Smooth muscle cell (in vitro differentiated cells): ENCODE data around the gene PCDHGA1. TPM values are rescaled to one million over a fixed set of nuclear protein-coding genes. Genes with fewer than 3 reads are reported as not detected.

Experiments
- DNase-seq: peaks from one replicate; lab custom pipeline; 2025; ENCODE audit not compliant: unreplicated experiment; lab: John Stamatoyannopoulos, UW
- H2AFZ ChIP-seq: fragments of 200-600 bp; sonication (generic); 2 replicates; pipeline ENCODE4 v1.6.0; 2016; ENCODE audit warnings: antibody characterized with exemption, low read depth, mild to moderate bottlenecking
- H3F3A ChIP-seq: fragments of 200-600 bp; sonication (generic); 2 replicates; pipeline ENCODE4 v1.6.0; 2017; ENCODE audit warnings: antibody characterized with exemption, low read depth
- H3K27ac ChIP-seq: fragments of 200-600 bp; sonication (generic); 2 replicates; pipeline ENCODE4 v1.5.1; 2016; ENCODE audit warnings: low read depth, mild to moderate bottlenecking
- H3K27me3 ChIP-seq: fragments of 200-600 bp; sonication (generic); 2 replicates; pipeline ENCODE4 v1.6.1; 2016; ENCODE audit warnings: low read depth, mild to moderate bottlenecking
- H3K36me3 ChIP-seq: fragments of 200-600 bp; sonication (generic); 2 replicates; pipeline ENCODE4 v1.5.1; 2016; ENCODE audit warnings: low read depth
- H3K4me1 ChIP-seq: fragments of 200-600 bp; sonication (generic); 2 replicates; pipeline ENCODE4 v1.5.1; 2016; ENCODE audit warnings: low read depth
- H3K4me2 ChIP-seq: fragments of 200-600 bp; sonication (generic); 2 replicates; pipeline ENCODE4 v1.6.0; 2016; ENCODE audit warnings: mild to moderate bottlenecking
- H3K4me3 ChIP-seq: fragments of 200-600 bp; sonication (generic); 2 replicates; pipeline ENCODE4 v1.5.1; 2016; ENCODE audit warnings: mild to moderate bottlenecking
- H3K79me2 ChIP-seq: fragments of 200-600 bp; sonication (generic); 2 replicates; pipeline ENCODE4 v1.6.0; 2016; ENCODE audit warnings: low read depth, mild to moderate bottlenecking
- H3K9ac ChIP-seq: fragments of 200-600 bp; sonication (generic); 2 replicates; pipeline ENCODE4 v1.6.0; 2016; ENCODE audit warnings: low read depth
- H3K9me3 ChIP-seq: fragments of 200-600 bp; sonication (generic); replicated peaks from 2 replicates; pipeline ENCODE4 v1.5.1; 2016; ENCODE audit warnings: low read depth
- H4K20me1 ChIP-seq: fragments of 200-600 bp; sonication (generic); 2 replicates; pipeline ENCODE4 v1.6.0; 2016; ENCODE audit warnings: low read depth
- CTCF ChIP-seq: fragments of 200-600 bp; sonication (generic); IDR thresholded peaks from 2 replicates; pipeline ENCODE4 v1.5.1; 2017; ENCODE audit warnings: borderline replicate concordance, mild to moderate bottlenecking, antibody characterized with exemption; ENCODE audit not compliant: insufficient read depth, poor library complexity, severe bottlenecking
- WGBS: methylation state at CpG from one replicate; pipeline ENCODE4 v1.1.7; 2016; ENCODE audit warnings: low lambda C conversion rate; 5-methylcytosine and 5-hydroxymethylcytosine counted together
- polyA plus RNA-seq: library from polyadenylated mRNA; unstranded; fragments of >200 nt; fragmentation: Nextera tagmentation; extraction: Ambion mirVana; gene quantifications from 2 replicates; pipeline ENCODE4 v1.2.1, GENCODE V29; 2016
- total RNA-seq: library from RNA; depleted of rRNA; stranded (reverse); fragments of >200 nt; gene quantifications from 2 replicates; pipeline ENCODE4 v1.2.3, GENCODE V29; 2014

Gene PCDHGA1
- total and polyA plus RNA-seq, 2 experiments from 2014 or later, result 0.05 to 0.63 TPM

DNA sequence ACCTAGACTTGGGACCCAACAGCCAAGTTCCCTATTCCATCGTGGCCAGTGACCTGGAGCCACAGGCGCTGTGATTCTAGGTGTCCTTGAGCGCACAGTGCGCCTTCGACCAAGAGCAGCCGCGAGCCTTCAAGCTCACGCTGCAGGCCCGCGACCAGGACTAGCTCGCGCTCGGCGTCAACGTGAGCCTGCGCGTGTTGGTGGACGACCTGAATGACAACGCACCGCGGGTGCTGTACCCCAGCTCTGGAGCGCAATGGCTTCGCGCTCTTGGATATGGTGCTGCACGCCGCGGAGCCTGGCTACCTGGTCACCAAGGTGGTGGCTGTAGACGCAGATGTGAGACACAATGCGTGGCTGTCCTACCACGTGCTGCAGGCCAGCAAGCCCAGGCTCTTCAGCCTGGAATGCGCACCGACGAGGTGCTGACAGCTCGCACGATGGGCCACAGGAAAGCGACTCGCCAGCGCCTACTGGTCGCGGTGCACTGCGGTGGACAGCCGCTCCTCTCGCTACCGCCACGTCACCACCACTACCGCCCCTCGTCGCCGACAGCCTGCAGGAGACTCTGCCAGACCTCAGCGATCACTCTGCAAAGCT, 111.4 kb downstream of the PCDHGA1 start:
- WGBS, result 96% methylated on average over 50 of the region's 50 CpGs
- peaks cover 40% of the 10 kb centered on the region for H3K79me2 ChIP-seq
- H2AFZ ChIP-seq, result no peak overlapping the region
- no peaks in the 10 kb centered on the region for H3F3A ChIP-seq
- no peak overlapping the region for H3K4me2 ChIP-seq
- H3K4me3 ChIP-seq, result no peak overlapping the region
- no peak overlapping the region for H3K9ac ChIP-seq
- H3K36me3 ChIP-seq, result no peaks in the 10 kb centered on the region
- no peaks in the 10 kb centered on the region for H4K20me1 ChIP-seq
- no peaks in the 10 kb centered on the region for H3K4me1 ChIP-seq
- no peak for DNase-seq
- H3K27me3 ChIP-seq, result no peaks in the 10 kb centered on the region
- no peak overlapping the region for H3K27ac ChIP-seq
- no peak for TF ChIP-seq CTCF
- H3K9me3 ChIP-seq, result no peaks in the 10 kb centered on the region

DNA sequence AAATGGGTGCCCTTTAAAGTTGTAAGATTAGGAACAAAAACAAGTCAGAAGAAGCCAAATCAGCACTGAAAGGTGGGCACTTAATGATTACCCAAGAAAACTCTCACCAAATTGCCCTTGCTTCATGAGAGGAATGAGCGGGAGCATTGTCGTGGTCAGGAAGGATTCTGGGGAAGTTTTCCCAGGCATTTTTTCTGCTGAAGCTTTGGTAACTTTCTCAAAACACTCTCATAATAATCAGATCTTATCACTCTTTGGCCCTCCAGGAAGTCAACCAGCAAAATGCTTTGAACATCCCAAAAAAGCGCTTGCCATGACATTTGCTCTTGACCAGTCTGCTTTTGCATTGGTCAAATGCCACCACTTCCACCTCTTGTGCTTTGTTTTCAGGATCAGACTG, 135.0 kb downstream of the PCDHGA1 start:
- H3K27me3 ChIP-seq, result no peaks in the 10 kb centered on the region
- H3K4me2 ChIP-seq, result no peak overlapping the region
- H3K27ac ChIP-seq, result no peak overlapping the region
- H3K9me3 ChIP-seq, result no peaks in the 10 kb centered on the region
- no peak overlapping the region for H3K9ac ChIP-seq
- no peak for TF ChIP-seq CTCF
- peaks cover 41% of the 10 kb centered on the region for H3K79me2 ChIP-seq
- DNase-seq, result no peak
- H4K20me1 ChIP-seq, result peaks cover 9% of the 10 kb centered on the region
- no peak overlapping the region for H3K4me3 ChIP-seq
- no peaks in the 10 kb centered on the region for H3K4me1 ChIP-seq
- no peaks in the 10 kb centered on the region for H3K36me3 ChIP-seq
- H3F3A ChIP-seq, result no peaks in the 10 kb centered on the region
- whole genome bisulfite sequencing, result 93% methylated on average over 3 of the region's 3 CpGs
- no peak overlapping the region for H2AFZ ChIP-seq

DNA sequence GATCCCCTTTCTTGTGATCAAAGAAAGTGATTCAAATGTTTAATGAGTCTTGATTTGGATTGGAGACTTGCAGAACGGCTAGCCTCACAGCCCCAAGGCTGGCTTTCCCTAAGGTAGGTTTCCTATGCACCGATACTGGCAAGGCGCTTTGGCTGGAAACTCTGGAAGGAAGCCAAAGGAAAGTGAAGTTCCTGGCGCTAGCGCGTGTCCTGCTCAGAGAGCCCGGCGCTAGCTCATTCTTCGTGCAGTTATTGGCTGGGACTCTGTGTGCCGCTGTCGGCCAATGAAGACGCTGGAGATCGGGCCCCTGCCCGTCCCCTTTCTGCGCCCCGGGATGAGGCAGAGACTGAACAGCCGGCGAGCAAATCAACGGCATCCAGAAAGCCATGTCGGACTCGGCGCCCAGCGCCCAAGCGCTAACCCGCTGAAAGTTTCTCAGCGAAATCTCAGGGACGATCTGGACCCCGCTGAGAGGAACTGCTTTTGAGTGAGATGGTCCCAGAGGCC, 145.4 kb downstream of the PCDHGA1 start, which contains the start of gene PCDHGC3:
Gene PCDHGC3, plus strand, starts transcription at position 342 of the 507 bp plus-strand sequence. Its CDS starts 151 bp downstream, at position 493.
- Histone ChIP-seq H3K4me1 (peaks cover 31% of the 10 kb centered on the region), H3K4me2 (peak within 1 kb of the TSS; percentile 85), H3K4me3 (peak within 1 kb of the TSS; percentile 58), H3F3A (peaks cover 23% of the 10 kb centered on the region), H3K27ac (peak within 1 kb of the TSS; percentile 69), H3K79me2 (peaks cover 41% of the 10 kb centered on the region), H3K27me3 (no peaks in the 10 kb centered on the region), H2AFZ (no peak within 1 kb of the TSS), H3K9me3 (no peaks in the 10 kb centered on the region), H4K20me1 (peaks cover 46% of the 10 kb centered on the region), H3K36me3 (no peaks in the 10 kb centered on the region), H3K9ac (peak within 1 kb of the TSS; percentile 38)
- DNase-seq, result peak; percentile 72
- 2% methylated on average over 28 of the region's 28 CpGs for WGBS
- TF ChIP-seq CTCF, result peak; percentile 33
